ENCODE results near the gene FECH. TPM values are rescaled to one million over a fixed set of nuclear protein-coding genes. Genes with fewer than 3 reads are reported as not detected.

Gene FECH
- total and polyA plus RNA-seq, 2 of the 4 experiments (the other 2 are of a cell fraction) = 32.3 to 52.2 TPM

DNA sequence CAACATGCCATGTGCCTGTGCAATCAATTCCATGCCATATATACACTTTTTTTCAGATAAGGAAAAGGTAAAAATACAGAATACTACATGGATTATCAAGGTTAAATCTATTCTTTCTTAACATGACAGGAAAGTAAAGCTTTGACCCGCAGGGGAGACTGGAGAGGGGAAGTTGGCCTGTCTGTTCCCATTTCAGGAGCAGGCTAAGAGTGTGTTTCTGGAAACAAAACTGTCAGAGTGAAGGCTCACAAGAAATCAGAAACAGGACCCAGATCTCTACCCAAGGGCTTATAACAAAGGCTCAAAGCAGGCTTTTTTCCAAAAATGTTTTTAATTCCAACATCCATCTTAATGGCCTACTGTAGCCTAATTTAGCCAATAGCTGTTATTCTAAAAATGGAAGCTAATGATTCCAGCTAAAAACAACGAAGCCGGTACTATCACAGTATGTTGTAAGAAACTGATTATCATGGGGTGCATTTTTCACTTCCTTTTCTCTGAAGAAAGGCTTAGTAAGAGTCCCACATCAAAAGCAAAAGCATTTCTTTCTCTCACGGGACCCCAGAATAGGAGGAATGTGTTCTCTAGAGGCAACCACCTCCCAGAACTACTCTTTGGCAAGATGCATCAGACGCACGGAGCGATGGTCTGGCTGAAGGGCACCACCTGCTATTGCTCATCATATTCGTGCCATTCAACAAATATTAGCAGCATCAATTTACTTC, 41.4 kb downstream of the FECH start:
- in situ Hi-C loops (cut with MboI; ENCODE audit: low sequenced_read_pairs) = no loop called here
- Histone ChIP-seq H4K8ac (ENCODE audit: low read depth in 2 of 2, low read length in 2 of 2) (no peak overlapping the region), H3K36me3 (ENCODE audit: control insufficient read depth, insufficient read depth, low read length) (peaks cover 2% of the 10 kb centered on the region; the same call in 1 of the 2 replicates), H2AK5ac (ENCODE audit: low read depth, low read length) (no peak overlapping the region), H3K14ac (replicated peaks; ENCODE audit: low read depth, low read length) (no peak overlapping the region), H3K27me3 (ENCODE audit: control insufficient read depth, insufficient read depth, low read length) (no peaks in the 10 kb centered on the region), H3K56ac (ENCODE audit: extremely low read depth, insufficient read depth, low read length) (no peak overlapping the region), H3K4me3 (ENCODE audit: insufficient read depth, low read depth, low read length) (no peak overlapping the region), H2BK5ac (ENCODE audit: low read depth, low read length, poor library complexity, severe bottlenecking) (no peak overlapping the region), H4K5ac (ENCODE audit: low read depth, low read length) (no peak overlapping the region), H3K23ac (ENCODE audit: low read depth, low read length) (no peak overlapping the region), H3K27ac (ENCODE audit: insufficient read depth, low read length) (no peak overlapping the region), H2BK120ac (ENCODE audit: low read depth, low read length) (no peak overlapping the region), H3K18ac (ENCODE audit: low read depth, low read length) (no peak overlapping the region), H2BK15ac (ENCODE audit: low read depth, low read length) (no peak overlapping the region), H3K4me1 (ENCODE audit: control insufficient read depth, insufficient read depth, low read length) (peaks cover 2% of the 10 kb centered on the region; the same call in 1 of the 2 replicates), H2AK9ac (replicated peaks; ENCODE audit: low read depth, low read length, poor library complexity) (no peak overlapping the region), H3K9me1 (ENCODE audit: insufficient read depth, low read length) (0 out of 2 replicates have a peak, but pooled peaks cover 6% of the 10 kb centered on the region), H3K4ac (ENCODE audit: low read depth, low read length) (no peak overlapping the region), H2AFZ (replicated peaks; ENCODE audit: low read length, poor library complexity) (no peak overlapping the region), H3K9me3 (ENCODE audit: control insufficient read depth, insufficient read depth, low read length) (no peaks in the 10 kb centered on the region), H2BK20ac (ENCODE audit: low read depth, low read length) (no peak overlapping the region), H3K4me2 (ENCODE audit: low read depth, low read length) (no peak overlapping the region), H3K9ac (ENCODE audit: low read depth, low read length) (no peak overlapping the region), H4K91ac (ENCODE audit: insufficient read depth, low read depth, low read length) (no peak overlapping the region), H4K20me1 (ENCODE audit: insufficient read depth, low read length) (no peaks in the 10 kb centered on the region), H3K79me1 (ENCODE audit: low read depth in 1 of 2, low read length in 2 of 2) (no peaks in the 10 kb centered on the region)
- WGBS, 2 experiments (ENCODE audit: extremely low coverage in 2 of 2, insufficient read length in 1 of 2) = 77% methylated on average over 4 of the region's 8 CpGs; no CpG with 5 or more reads in 1 of the 2 experiments
- no peak for TF ChIP-seq BHLHE40 (IDR thresholded peaks at IDR 0.05; ENCODE audit: low read depth, low read length)
- TF ChIP-seq RFX5 (IDR thresholded peaks at IDR 0.05; ENCODE audit: low read depth, low read length) = no peak
- no peak for TF ChIP-seq RAD21 (IDR thresholded peaks at IDR 0.05; ENCODE audit: low read length)
- TF ChIP-seq NFE2L2 (IDR thresholded peaks at IDR 0.05; ENCODE audit: low read depth, low read length) = no peak
- no peak for TF ChIP-seq MAFK (IDR thresholded peaks at IDR 0.05; ENCODE audit: low read depth, low read length)
- TF ChIP-seq CTCF (conservative IDR thresholded peaks at IDR 0.05; ENCODE audit: low read depth, low read length) = no peak
- no peak for TF ChIP-seq CHD1 (IDR thresholded peaks at IDR 0.05; ENCODE audit: low read depth, low read length)
- TF ChIP-seq CEBPB (IDR thresholded peaks at IDR 0.05; ENCODE audit: low read depth, low read length) = no peak
- no peak for TF ChIP-seq USF2 (IDR thresholded peaks at IDR 0.05; ENCODE audit: low read depth, low read length)
- no peak for TF ChIP-seq SMC3 (IDR thresholded peaks at IDR 0.05; ENCODE audit: low read depth, low read length)
- TF ChIP-seq FOS (IDR thresholded peaks at IDR 0.05; ENCODE audit: low read depth, low read length) = no peak
- no peak for TF ChIP-seq MAZ (IDR thresholded peaks at IDR 0.05; ENCODE audit: borderline replicate concordance, low read depth, low read length)
- TF ChIP-seq RCOR1 (IDR thresholded peaks at IDR 0.05; ENCODE audit: insufficient replicate concordance, low read length) = no peak
- TF ChIP-seq, protein P1, sequence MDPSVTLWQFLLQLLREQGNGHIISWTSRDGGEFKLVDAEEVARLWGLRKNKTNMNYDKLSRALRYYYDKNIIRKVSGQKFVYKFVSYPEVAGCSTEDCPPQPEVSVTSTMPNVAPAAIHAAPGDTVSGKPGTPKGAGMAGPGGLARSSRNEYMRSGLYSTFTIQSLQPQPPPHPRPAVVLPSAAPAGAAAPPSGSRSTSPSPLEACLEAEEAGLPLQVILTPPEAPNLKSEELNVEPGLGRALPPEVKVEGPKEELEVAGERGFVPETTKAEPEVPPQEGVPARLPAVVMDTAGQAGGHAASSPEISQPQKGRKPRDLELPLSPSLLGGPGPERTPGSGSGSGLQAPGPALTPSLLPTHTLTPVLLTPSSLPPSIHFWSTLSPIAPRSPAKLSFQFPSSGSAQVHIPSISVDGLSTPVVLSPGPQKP (IDR thresholded peaks at IDR 0.05; ENCODE audit: borderline replicate concordance, low read depth, low read length) = no peak
- TF ChIP-seq MXI1 (IDR thresholded peaks at IDR 0.05; ENCODE audit: borderline replicate concordance, low read depth, low read length) = no peak
- DNase-seq (no peak), ATAC-seq (ENCODE audit: low read depth) (no peak)
- ChIA-PET CTCF (no interaction called here), POLR2A (ENCODE audit: unreplicated experiment) (no interaction called here)
- BruUV-seq (replicated peaks) = no TSS peak
- dilution Hi-C loops (cut with HindIII; ENCODE audit: low sequenced_read_pairs, unreplicated experiment) = no loop called here
- intact Hi-C loops (cut with micrococcal nuclease) = no loop called here
